OCI-LY7 (cell line): ENCODE results near the gene ECE1.

ENCODE experiments used
- EZH2phosphoT487 ChIP-seq: fragments of 200-600 bp; sonication (generic); IDR thresholded peaks from 2 replicates; pipeline ENCODE4 v1.6.1; 2018; ENCODE audit warnings: low read depth, borderline replicate concordance, mild to moderate bottlenecking, mixed run types, antibody characterized with exemption, low read length, moderate library complexity, mixed read lengths
- TF ChIP-seq, protein P1 (sequence below): fragments of 200-600 bp; sonication (generic); conservative IDR thresholded peaks from 2 replicates; pipeline ENCODE4 v1.5.1; 2014; ENCODE audit warnings: mild to moderate bottlenecking, antibody characterized with exemption, low read length, moderate library complexity, mixed read lengths

DNA sequence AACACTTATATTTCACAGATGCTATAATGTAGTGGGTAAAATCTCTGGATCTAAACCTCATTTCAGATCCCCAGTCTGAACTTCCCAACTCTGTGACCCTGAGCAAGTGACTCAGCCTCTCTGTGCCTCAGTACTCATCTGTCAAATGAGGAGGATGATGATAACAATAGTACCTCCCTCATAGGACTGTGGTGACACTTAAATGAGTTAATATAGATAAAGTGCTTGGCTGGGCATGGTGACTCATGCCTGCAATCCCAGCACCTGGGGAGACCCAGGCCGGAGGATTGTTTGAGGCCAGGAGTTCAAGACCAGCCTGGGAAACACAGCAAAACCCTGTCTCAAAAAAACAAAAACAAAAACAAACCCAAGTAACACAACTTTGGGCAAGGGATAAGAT, 4.7 kb upstream of the ECE1 start:
- TF ChIP-seq, protein P1, sequence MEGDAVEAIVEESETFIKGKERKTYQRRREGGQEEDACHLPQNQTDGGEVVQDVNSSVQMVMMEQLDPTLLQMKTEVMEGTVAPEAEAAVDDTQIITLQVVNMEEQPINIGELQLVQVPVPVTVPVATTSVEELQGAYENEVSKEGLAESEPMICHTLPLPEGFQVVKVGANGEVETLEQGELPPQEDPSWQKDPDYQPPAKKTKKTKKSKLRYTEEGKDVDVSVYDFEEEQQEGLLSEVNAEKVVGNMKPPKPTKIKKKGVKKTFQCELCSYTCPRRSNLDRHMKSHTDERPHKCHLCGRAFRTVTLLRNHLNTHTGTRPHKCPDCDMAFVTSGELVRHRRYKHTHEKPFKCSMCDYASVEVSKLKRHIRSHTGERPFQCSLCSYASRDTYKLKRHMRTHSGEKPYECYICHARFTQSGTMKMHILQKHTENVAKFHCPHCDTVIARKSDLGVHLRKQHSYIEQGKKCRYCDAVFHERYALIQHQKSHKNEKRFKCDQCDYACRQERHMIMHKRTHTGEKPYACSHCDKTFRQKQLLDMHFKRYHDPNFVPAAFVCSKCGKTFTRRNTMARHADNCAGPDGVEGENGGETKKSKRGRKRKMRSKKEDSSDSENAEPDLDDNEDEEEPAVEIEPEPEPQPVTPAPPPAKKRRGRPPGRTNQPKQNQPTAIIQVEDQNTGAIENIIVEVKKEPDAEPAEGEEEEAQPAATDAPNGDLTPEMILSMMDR: no peak
- no peak for TF ChIP-seq EZH2phosphoT487
